LNCaP clone FGC (cell line): ENCODE measurements around the gene EDIL3.

Experiments
- DNase-seq: peaks from one replicate; pipeline ENCODE4 v3.0.0-alpha.2; 2011; ENCODE audit warnings: low read depth
- H3K4me3 ChIP-seq: 2 replicates; pipeline ENCODE4 v1.5.1; 2011; ENCODE audit warnings: mild to moderate bottlenecking, low read depth, low read length, control low read depth
- CTCF ChIP-seq: IDR thresholded peaks from 2 replicates; pipeline ENCODE4 v1.5.1; 2012; ENCODE audit warnings: mild to moderate bottlenecking; ENCODE audit not compliant: control insufficient read depth, insufficient read depth; ENCODE audit errors: extremely low read depth

Gene EDIL3

GRCh38 chr5:84202136-84202535 is 182.5 kb downstream of the EDIL3 start:
- H3K4me3 ChIP-seq: no peak overlapping the region
- no peak for TF ChIP-seq CTCF
- DNase-seq: no peak

GRCh38 chr5:84197538-84197937 is 187.1 kb downstream of the EDIL3 start:
- no peak for TF ChIP-seq CTCF
- no peak overlapping the region for H3K4me3 ChIP-seq
- DNase-seq: no peak

- DNase-seq: no peak
- no peak for TF ChIP-seq CTCF
- no peak overlapping the region for H3K4me3 ChIP-seq
Measured at GRCh38 chr5:84191281-84191680, 193.4 kb downstream of the EDIL3 start.

- no peak overlapping the region for H3K4me3 ChIP-seq
- DNase-seq: no peak
- no peak for TF ChIP-seq CTCF
Measured at GRCh38 chr5:84184857-84185256, 199.8 kb downstream of the EDIL3 start.

- H3K4me3 ChIP-seq: no peak overlapping the region
- no peak for DNase-seq
- no peak for TF ChIP-seq CTCF
Measured at GRCh38 chr5:84181093-84181492, 203.6 kb downstream of the EDIL3 start.

GRCh38 chr5:84168841-84169240 is 215.8 kb downstream of the EDIL3 start:
- H3K4me3 ChIP-seq: no peak overlapping the region
- no peak for TF ChIP-seq CTCF
- no peak for DNase-seq

GRCh38 chr5:84163671-84164070 is 221.0 kb downstream of the EDIL3 start:
- TF ChIP-seq CTCF: no peak
- no peak for DNase-seq
- no peak overlapping the region for H3K4me3 ChIP-seq
